Upper lobe of left lung (tissue), 4 donors: ENCODE results near the gene TOM1L2.

Experiments used
- EP300 ChIP-seq, 4 donors: sonication (generic); formaldehyde crosslinking; IDR thresholded peaks; one replicate each; pipeline ENCODE4 v1.5.1; 2017; ENCODE audit warnings: antibody characterized with exemption in 4 of 4, control low read depth in 2 of 4
- POLR2AphosphoS5 ChIP-seq, 2 donors: sonication (generic); formaldehyde crosslinking; IDR thresholded peaks; one replicate each; pipeline ENCODE4 v1.5.1; 2017; ENCODE audit warnings: antibody characterized with exemption in 2 of 2

GRCh38 chr17:17851103-17852002 is 120.8 kb downstream of the TOM1L2 start:
- TF ChIP-seq POLR2AphosphoS5 (IDR thresholded peaks at IDR 0.05) = no peak
- TF ChIP-seq EP300 (IDR thresholded peaks at IDR 0.05) = no peak
